Bronchial epithelial cell (primary cell): Measurements from ENCODE around the gene ORC3. TPM values are rescaled to one million over a fixed set of nuclear protein-coding genes. Genes with fewer than 3 reads are reported as not detected.

Experiments
- DNase-seq: peaks from one replicate; pipeline ENCODE4 v3.0.0-alpha.2; 2010; ENCODE audit warnings: low read depth
- FAIRE-seq: peaks from 2 replicates; lab custom pipeline; 2011; peaks lifted over from hg19 to GRCh38; lab: Jason Lieb, UNC
- H3K27me3 ChIP-seq: 2 replicates; pipeline ENCODE4 v1.5.1; 2011; ENCODE audit warnings: low read length; ENCODE audit not compliant: control insufficient read depth, insufficient read depth
- H3K36me3 ChIP-seq: 2 replicates; pipeline ENCODE4 v1.5.1; 2011; ENCODE audit warnings: low read length; ENCODE audit not compliant: control insufficient read depth, insufficient read depth
- H3K4me3 ChIP-seq: 2 replicates; pipeline ENCODE4 v1.5.1; 2011; ENCODE audit warnings: mild to moderate bottlenecking, low read depth, low read length, control low read depth
- total RNA-seq: library from RNA; depleted of rRNA; stranded (reverse); fragments of >200 nt; gene quantifications from 2 replicates; pipeline ENCODE4 v1.2.1, GENCODE V29; 2014
- TF ChIP-seq, protein P1 (sequence below): IDR thresholded peaks from 2 replicates; pipeline ENCODE4 v1.5.1; 2011; ENCODE audit warnings: mild to moderate bottlenecking, moderate library complexity, low read length, control low read depth, inconsistent platforms; ENCODE audit not compliant: insufficient read depth, severe bottlenecking

ORC3 gene
- total RNA-seq, 1 donor from 2014 or later = 11.1 TPM

DNA sequence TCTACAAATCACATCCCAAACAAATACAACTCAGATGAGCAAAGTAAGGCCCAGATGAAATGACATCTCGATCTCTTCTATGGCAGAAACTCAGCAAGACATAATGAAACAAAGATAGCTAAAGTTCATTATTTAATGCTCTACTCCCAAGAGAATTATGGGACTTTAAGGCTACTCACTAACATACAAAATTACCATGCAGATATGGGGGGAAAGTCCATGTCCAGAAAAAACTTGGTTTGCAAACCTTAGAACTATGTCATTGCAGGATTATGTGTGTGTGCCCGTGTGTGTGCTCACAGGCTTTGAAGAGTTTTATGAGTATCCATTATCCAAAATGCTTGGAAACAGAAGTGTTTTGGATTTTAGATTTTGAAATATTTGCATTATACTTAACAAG, 78.1 kb downstream of the ORC3 start:
- Histone ChIP-seq H3K27me3 (no peaks in the 10 kb centered on the region), H3K36me3 (peaks cover 1% of the 10 kb centered on the region), H3K4me3 (no peak overlapping the region)
- FAIRE-seq (no peak), DNase-seq (no peak)
- TF ChIP-seq, protein P1, sequence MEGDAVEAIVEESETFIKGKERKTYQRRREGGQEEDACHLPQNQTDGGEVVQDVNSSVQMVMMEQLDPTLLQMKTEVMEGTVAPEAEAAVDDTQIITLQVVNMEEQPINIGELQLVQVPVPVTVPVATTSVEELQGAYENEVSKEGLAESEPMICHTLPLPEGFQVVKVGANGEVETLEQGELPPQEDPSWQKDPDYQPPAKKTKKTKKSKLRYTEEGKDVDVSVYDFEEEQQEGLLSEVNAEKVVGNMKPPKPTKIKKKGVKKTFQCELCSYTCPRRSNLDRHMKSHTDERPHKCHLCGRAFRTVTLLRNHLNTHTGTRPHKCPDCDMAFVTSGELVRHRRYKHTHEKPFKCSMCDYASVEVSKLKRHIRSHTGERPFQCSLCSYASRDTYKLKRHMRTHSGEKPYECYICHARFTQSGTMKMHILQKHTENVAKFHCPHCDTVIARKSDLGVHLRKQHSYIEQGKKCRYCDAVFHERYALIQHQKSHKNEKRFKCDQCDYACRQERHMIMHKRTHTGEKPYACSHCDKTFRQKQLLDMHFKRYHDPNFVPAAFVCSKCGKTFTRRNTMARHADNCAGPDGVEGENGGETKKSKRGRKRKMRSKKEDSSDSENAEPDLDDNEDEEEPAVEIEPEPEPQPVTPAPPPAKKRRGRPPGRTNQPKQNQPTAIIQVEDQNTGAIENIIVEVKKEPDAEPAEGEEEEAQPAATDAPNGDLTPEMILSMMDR = no peak

DNA sequence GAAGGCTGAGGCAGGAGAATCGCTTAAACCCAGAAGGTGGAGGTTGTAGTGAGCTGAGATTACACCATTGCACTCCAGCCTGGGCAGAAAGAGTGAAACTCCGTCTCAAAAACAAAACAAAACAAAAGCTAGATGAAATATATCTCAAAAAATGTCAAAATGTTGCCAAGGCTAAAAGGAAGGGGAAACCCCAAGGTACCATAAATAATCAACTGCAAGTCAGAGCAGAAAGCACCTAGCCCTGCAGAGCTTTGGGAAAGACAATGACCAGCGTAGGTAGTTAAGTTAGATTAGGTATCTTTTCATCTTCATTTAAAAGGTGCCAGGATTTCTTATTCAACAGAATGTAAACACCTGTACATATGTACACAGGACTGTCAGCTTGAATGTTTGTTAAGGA, 79.1 kb downstream of the ORC3 start:
- FAIRE-seq = no peak
- TF ChIP-seq, protein P1 = no peak
- H3K36me3 ChIP-seq = peaks cover 2% of the 10 kb centered on the region

DNA sequence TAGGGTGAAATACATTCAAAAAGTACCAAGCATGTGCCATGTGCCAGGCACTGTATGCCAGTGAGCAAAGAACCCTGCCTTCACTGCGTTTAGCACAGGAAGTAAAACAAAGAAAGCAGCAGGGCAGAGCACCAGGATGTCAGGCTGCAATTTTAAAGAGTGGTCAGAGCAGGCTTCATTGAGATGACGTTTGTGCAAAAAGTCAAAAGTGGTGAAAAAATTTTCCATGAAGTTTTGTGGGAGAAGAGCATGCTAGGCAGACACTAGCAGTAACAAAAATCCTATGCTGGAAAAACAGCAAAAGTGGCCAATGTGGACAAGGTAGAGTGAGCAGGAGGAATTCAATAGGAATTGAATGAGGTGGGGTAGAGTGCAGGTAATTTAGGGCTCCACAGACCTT, 80.8 kb downstream of the ORC3 start:
- TF ChIP-seq, protein P1 = no peak
- H3K36me3 ChIP-seq = peaks cover 3% of the 10 kb centered on the region
- DNase-seq (no peak), FAIRE-seq (no peak)
- no peak overlapping the region for H3K4me3 ChIP-seq
- H3K27me3 ChIP-seq = no peaks in the 10 kb centered on the region

More for the DNA sequence above, 79.1 kb downstream of the ORC3 start:
- H3K27me3 ChIP-seq = no peaks in the 10 kb centered on the region
- DNase-seq = no peak
- no peak overlapping the region for H3K4me3 ChIP-seq

DNA sequence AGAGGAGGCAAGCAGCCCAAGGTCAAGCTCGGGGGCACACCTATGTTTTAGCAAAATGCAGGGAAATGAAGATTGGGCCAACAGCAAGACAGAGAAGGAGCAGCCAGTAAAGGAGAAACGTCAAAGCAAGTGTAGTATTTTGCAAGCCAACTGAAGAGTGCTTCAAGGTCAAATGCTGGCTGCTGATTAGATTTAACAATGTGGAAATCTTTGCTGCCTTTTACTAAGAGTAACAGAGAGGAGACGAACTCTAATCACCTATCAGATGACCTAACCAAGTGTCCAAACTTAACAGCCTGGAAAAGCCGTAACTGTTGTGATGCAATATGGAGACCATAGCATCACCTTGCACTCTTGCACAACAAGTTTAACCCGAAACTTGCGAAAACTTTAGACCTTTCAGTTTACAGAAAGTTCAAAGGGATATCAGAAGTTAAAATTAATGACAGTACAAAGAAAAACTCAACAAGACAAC, 81.7 kb downstream of the ORC3 start:
- DNase-seq = no peak
- H3K27me3 ChIP-seq = no peaks in the 10 kb centered on the region
- no peak overlapping the region for H3K4me3 ChIP-seq
- H3K36me3 ChIP-seq = peaks cover 3% of the 10 kb centered on the region
- no peak for FAIRE-seq
- TF ChIP-seq, protein P1 = no peak

DNA sequence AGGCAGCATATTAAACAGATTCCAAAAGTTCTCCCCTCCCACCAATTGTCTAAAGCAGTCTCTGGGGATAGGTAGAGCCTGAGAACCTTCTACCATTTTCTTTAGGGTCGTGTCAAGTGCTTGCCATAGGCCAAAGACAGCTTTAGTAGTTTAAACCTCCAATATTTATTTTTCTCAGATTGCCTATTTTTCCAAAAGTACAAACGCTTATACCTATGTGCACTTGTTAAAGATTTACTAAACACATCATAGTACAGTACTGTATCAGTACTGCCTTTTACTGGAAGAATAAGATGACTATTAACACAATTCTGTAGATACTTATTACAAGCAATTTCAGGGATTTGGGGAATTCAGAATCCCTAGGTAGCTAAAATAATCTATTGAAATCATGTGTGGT, 82.7 kb downstream of the ORC3 start:
- TF ChIP-seq, protein P1 = no peak
- no peaks in the 10 kb centered on the region for H3K27me3 ChIP-seq
- no peak overlapping the region for H3K4me3 ChIP-seq
- no peak for FAIRE-seq
- DNase-seq = no peak
- peaks cover 3% of the 10 kb centered on the region for H3K36me3 ChIP-seq

DNA sequence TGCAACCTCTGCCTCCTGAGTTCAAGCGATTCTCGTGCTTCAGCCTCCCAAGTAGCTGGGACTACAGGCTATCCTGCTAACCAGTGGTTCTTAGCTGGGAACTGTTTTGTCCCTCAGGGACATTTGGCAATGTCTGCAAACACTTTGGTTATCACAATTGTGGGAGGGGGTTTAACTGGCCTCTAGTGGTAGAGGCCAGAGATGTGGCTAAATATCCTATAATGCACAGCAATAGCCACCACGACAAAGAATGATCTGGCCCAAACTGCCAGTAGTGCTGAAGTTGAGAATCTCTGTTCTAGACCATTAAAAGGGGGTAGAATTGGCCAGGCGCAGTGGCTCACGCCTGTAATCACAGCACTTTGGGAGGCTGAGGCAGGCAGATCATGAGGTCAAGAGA, 83.3 kb downstream of the ORC3 start:
- peaks cover 3% of the 10 kb centered on the region for H3K36me3 ChIP-seq

More for the DNA sequence above, 83.3 kb downstream of the ORC3 start:
- DNase-seq (no peak), FAIRE-seq (no peak)
- Histone ChIP-seq H3K4me3 (no peak overlapping the region), H3K27me3 (no peaks in the 10 kb centered on the region)
- TF ChIP-seq, protein P1 = no peak
